Mammary epithelial cell (primary cell): ENCODE results near the gene UGT1A8.

ENCODE experiments used
- EZH2 ChIP-seq: IDR thresholded peaks from 2 replicates; pipeline ENCODE4 v1.6.1; 2012; ENCODE audit warnings: low read length, inconsistent platforms, borderline replicate concordance
- TF ChIP-seq, protein P1 (sequence below), 2 donors: IDR thresholded peaks in 1 of 2; conservative IDR thresholded peaks in 1 of 2; 2 replicates each; pipeline ENCODE4 v1.5.1; 2011 to 2012; ENCODE audit warnings: inconsistent platforms in 2 of 2, low read length in 2 of 2, mild to moderate bottlenecking in 2 of 2, control low read depth in 1 of 2, low read depth in 1 of 2; ENCODE audit not compliant: insufficient read depth in 1 of 2; ENCODE audit errors: extremely low read depth in 1 of 2

DNA sequence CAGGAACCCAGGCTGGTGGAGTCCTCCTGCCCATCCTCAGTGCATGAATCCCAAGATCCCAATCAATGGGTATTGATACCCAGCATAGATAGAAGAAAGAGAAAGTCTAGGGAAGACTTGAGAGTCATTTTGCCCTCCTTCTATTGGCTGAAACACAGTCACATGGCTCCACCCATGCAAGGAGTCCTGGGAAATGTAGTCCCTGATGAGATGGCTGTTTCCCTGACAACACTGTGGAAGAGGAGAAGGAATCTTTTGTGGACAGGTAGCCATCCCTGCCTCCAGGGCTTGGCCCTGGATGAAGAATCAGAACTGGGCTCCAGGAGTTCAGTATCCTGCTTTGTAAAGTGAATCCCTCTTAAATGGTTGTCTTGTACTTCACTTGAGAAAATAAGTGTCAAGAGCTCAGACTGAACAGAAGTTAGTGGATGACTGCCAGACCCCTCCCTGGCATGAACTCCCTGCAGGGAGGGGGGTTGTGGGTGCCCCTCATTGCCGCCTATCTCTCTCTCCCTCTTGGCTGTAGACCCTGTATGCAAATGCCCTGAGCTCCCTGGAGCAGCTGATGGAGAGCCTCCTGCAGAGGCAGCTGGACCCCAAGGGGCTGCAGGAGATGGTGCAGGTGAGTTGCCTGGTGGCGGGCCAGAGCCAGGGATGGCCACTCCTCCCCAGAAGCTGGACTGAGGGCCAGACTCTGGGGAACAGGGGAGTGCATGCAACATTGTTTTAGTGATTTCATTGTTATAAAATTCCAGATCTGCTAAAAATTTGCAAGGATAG is 196.8 kb downstream of the UGT1A8 start:
- TF ChIP-seq, protein P1, sequence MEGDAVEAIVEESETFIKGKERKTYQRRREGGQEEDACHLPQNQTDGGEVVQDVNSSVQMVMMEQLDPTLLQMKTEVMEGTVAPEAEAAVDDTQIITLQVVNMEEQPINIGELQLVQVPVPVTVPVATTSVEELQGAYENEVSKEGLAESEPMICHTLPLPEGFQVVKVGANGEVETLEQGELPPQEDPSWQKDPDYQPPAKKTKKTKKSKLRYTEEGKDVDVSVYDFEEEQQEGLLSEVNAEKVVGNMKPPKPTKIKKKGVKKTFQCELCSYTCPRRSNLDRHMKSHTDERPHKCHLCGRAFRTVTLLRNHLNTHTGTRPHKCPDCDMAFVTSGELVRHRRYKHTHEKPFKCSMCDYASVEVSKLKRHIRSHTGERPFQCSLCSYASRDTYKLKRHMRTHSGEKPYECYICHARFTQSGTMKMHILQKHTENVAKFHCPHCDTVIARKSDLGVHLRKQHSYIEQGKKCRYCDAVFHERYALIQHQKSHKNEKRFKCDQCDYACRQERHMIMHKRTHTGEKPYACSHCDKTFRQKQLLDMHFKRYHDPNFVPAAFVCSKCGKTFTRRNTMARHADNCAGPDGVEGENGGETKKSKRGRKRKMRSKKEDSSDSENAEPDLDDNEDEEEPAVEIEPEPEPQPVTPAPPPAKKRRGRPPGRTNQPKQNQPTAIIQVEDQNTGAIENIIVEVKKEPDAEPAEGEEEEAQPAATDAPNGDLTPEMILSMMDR (conservative IDR thresholded peaks at IDR 0.05 in 1 of 2, IDR thresholded peaks at IDR 0.05 in 1 of 2; ENCODE audit: extremely low read depth in 1 of 2, insufficient read depth in 1 of 2, low read depth in 1 of 2, low read length in 2 of 2): no peak
- no peak for TF ChIP-seq EZH2
